Endothelial cell of hepatic sinusoid (primary cell): ENCODE results near the gene MYH10.

Experiments used
- in situ Hi-C: cut with HindIII; loops from 2 replicates; pipeline ENCODE4 v1.10.0; 2017; ENCODE audit warnings: low sequenced_read_pairs

MYH10 gene

GRCh38 chr17:8649157-8650118 lies 18.9 kb upstream of the MYH10 start:
- in situ Hi-C loops, result no loop called here

GRCh38 chr17:8647956-8648355 lies 17.4 kb upstream of the MYH10 start:
- in situ Hi-C loops, result no loop called here

GRCh38 chr17:8647202-8647601 lies 16.7 kb upstream of the MYH10 start:
- in situ Hi-C loops, result no loop called here

DNA sequence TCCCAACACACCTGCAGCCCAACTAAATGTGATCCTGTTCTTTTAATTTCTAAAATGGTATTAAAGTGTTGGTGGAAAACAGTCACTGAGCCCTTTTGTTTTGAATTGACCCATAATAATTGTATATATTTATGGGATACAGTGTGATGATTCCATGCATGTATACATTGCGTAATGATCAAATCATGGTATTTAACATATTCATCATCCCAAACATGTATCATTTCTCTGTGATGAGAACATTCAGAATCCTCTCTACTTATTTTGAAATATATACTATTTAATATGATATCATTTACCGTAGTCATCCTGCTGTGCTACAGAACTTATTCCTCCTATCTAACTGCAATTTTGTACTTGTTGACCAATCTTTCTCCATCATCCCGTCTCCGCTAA lies 14.0 kb upstream of the MYH10 start:
- in situ Hi-C loops, result no loop called here

GRCh38 chr17:8643855-8644506 lies 13.5 kb upstream of the MYH10 start:
- in situ Hi-C loops, result no loop called here

DNA sequence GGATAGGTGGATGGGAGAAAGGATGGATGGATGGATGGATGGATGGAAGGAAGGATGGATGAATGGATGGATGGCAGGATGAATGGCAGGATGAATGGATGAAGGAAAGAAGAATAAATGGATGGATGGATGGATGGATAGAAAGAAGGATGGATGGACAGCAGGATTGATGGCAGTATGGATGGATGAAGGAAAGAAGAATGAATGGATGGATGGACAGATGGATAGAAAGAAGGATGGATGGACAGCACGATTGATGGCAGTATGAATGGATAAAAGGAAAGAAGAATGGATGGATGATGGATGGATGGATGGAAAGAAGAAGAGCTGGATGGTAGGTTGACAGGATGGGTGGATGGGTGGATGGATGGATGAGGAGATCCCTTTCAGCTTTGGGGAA lies 9.2 kb upstream of the MYH10 start:
- in situ Hi-C loops, result no loop called here

DNA sequence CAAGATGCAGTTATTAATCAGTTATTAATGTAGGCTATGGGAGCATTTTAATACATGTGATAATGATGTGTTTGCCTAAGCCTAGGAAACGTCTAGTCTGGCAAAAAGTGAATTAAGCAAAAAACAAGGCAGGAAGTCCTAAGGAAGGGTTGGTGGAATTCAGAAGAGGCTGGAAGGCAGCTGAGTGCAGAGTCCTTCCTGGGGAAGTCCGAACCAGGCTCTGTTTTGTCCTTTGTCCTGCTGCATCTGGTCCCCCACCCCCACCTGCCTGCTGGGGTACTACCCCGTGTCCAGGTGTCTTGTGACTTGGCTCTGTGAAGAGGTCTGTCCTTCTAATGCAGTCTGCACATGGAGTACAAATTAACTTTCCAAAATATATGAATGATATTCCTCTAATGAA lies 1.5 kb upstream of the MYH10 start:
- in situ Hi-C loops, result no loop called here

GRCh38 chr17:8631554-8631877 lies 991 bp upstream of the MYH10 start:
- in situ Hi-C loops, result no loop called here

- in situ Hi-C loops, result no loop called here
These were observed 453 bp upstream of the MYH10 start for GRCh38 chr17:8630802-8631553.

DNA sequence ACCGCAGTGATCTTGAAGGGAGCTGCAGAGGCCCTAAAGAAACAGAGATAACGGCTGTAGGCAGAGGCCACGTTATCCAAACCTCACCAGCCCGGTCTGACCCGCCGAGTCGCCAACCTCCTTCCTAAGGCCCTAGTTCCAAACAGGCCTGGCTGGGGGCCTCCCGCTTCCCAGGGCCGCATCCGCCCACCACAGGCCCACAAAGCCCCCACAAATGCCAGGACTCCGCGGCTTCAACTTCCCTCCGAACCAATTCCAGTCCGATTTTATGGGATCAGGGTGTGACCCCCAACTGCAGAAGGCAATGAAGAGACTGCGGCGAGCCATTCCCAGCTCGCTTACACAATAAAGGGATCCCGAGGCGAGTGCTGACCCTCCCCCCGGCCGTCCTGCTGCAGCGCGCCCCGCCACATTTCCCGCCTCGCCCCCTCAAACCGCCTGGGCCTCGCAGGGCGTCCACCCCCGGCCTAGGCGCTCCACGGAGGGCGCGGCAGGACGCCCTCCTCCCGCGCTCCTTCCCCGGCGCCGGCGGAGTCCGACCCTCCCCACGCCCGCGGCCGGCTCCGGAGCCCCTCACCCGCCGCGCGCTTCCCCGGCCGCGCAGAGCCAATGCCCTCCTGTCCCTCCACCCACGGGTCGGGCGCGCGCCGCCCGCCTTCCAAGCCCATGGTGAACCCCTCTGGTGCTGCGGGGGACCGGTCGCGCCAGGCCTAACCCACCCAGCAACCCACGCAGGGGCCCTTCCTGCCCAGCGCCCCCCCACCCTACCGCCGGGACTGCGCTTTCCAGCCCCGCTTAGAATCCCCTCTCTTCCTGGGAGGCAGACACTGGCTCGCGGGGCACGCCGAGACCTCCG lies 926 bp downstream of the MYH10 start:
- in situ Hi-C loops, result no loop called here

DNA sequence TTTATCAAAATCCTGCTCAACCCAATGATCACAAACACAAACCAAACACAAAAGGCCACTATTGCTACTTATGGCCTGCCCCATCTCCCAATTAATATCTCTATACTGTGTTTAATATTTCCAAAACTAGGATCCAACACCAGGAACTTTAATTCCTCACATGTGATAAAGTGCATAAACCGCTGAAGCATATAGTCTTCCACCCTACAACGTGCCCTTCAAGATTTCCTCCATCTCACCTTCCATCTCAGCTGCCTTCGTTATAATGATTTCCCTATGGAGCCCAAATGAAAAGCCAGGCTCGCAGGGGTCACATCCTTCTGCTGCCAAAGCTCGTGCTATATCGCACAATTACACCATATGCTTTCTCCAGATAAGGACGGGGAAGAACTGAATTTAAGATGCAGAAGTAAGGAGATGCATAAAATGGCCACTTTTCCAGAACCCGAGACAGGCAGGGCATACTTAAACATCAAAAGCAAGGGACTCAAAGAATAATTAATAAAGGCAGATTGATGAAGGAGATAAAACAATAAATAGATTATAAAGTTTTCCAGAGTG lies 1.8 kb downstream of the MYH10 start:
- in situ Hi-C loops, result no loop called here

- in situ Hi-C loops, result no loop called here
These were observed 2.4 kb downstream of the MYH10 start for GRCh38 chr17:8628172-8628571.

DNA sequence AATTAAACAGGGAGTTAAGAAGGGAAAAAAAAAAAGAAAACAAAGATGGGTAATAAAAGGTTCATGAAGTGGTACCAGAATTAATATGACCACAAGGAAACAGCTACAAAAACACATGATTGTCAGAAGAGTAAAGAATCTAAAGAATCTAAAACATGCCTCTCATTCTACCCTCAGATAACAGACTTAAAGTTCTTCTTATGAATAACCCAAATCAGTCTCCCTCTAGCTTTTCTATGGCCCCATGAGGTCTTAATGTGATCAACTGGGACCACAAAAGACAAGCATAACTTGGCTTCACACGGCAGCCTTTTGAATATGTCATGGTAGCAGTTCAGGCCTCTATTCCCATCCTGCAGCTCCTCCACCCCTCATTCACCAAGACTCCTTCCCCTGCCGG lies 6.9 kb downstream of the MYH10 start:
- in situ Hi-C loops, result loop anchor here (5.0 kb wide), 1 partner anchor 76 kb away; no protein-coding TSS in a partner anchor

GRCh38 chr17:8622191-8622590 lies 8.3 kb downstream of the MYH10 start:
- in situ Hi-C loops, result loop anchor here (5.0 kb wide), 1 partner anchor 75 kb away; no protein-coding TSS in a partner anchor

DNA sequence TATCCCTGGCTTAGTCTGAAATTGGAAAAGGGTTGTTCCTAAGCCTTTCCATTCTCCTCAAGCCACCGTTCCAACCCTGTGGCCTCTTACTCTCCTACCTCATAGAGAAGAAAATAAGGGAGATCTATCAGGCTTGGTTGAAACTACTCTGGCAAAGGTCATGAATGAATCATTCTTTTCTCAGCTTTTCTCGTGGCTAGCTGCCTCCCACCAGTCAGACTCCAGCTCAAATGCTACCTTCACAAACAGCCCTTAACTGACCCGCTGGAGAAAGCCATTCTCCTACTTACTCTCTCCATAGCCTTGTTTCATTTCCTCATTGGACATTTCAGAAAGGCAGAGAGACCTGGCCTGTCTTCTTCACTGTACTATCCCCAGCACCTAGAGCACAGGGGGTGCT lies 8.9 kb downstream of the MYH10 start:
- in situ Hi-C loops, result loop anchor here (5.0 kb wide), 1 partner anchor 74 kb away; no protein-coding TSS in a partner anchor

GRCh38 chr17:8619294-8619693 lies 11.2 kb downstream of the MYH10 start:
- in situ Hi-C loops, result no loop called here

DNA sequence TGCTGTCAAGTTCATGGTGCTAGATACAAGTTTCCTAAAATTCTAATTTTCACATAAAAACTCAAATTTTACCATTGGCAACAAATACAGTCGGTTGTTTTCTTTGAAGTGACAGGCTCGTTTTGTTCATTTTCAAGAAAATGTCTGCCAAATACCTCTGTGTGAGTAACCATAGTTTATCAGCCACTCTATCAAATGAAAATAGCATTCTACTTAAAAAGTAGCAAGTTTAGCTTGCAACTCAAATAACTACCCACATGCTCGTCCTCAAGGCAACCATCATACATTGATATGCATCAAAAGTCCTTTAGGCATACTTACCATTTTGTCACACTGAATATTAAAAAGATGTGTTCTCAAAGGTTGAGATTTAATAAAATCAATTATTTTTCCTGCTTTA lies 11.7 kb downstream of the MYH10 start:
- in situ Hi-C loops, result no loop called here

DNA sequence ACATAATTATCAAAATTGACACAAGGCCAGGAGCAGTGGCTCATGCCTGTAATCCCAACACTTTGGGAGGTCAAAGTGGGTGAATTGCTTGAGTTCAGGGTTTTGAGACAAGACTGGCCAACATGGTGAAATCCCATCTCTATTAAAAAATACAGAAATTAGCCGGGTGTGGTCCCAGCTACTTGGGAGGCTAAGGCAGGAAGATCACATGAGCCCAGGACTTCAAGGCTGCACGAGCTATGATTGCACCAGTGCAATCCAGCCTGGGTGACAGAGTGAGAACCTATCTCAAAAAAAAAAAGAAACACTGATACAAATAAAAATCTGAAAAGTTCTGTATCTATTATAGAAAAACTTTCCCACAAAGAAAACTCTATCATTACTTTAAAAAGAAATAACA lies 15.5 kb downstream of the MYH10 start:
- in situ Hi-C loops, result loop anchor here (5.0 kb wide), 1 partner anchor 38 kb away; no protein-coding TSS in a partner anchor

DNA sequence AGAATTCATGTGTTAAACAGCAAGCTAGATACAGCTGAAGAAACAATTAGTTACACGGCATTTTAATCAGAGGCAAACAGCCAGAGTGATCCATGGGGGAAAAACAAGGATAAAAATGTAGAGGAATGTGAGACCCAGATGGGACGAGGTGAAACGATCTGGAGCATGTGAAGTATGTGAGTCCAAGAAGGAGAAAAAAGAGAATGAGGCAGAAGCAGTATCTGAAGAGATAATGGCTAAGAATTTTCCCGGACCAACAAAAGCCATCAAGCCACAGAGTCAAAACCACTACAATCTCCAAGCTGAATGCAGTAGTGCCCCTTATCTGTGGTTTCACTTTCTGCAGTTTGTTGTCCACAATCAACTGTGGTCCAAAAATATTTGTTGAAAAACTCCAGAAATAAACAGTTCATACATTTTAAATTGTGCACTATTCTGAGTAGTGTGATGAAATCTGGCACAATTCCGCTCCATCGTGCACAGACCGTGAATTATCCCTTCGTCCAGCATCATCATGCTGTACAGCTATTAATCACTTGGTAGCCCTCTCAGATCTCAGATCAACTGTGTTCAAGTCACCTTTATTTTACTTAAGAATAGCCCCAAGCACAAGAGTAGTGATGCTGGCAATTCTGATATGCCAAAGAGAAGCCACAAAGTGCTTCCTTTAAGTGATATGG lies 18.8 kb downstream of the MYH10 start:
- in situ Hi-C loops, result loop anchor here (5.0 kb wide), 1 partner anchor 34 kb away; no protein-coding TSS in a partner anchor
